IMR-90 (cell line): ENCODE data around the gene RAD51B.

ENCODE experiments used
- BHLHE40 ChIP-seq: fragments of 150-350 bp; IDR thresholded peaks from 2 replicates; pipeline ENCODE4 v1.6.1; 2016; ENCODE audit warnings: mild to moderate bottlenecking, low read depth, low read length
- MAFK ChIP-seq: IDR thresholded peaks from 2 replicates; pipeline ENCODE4 v1.6.1; 2012; ENCODE audit warnings: low read depth, low read length, improper control_type of control experiment
- POLR2A ChIP-seq: IDR thresholded peaks from 2 replicates; pipeline ENCODE4 v1.6.1; 2012; ENCODE audit warnings: mild to moderate bottlenecking, low read depth, low read length
- RCOR1 ChIP-seq: IDR thresholded peaks from 2 replicates; pipeline ENCODE4 v1.6.1; 2012; ENCODE audit warnings: mild to moderate bottlenecking, low read length, improper control_type of control experiment; ENCODE audit not compliant: insufficient replicate concordance
- RFX5 ChIP-seq: IDR thresholded peaks from 2 replicates; pipeline ENCODE4 v1.8.0; 2012; ENCODE audit warnings: low read depth, mild to moderate bottlenecking, low read length, moderate library complexity
- SMC3 ChIP-seq: fragments of 150-350 bp; IDR thresholded peaks from 2 replicates; pipeline ENCODE4 v1.6.1; 2016; ENCODE audit warnings: low read depth, mild to moderate bottlenecking, antibody characterized with exemption, low read length, moderate library complexity
- TF ChIP-seq, protein P1 (sequence below): conservative IDR thresholded peaks from 2 replicates; pipeline ENCODE4 v1.5.1; 2012; ENCODE audit warnings: mild to moderate bottlenecking, low read depth, low read length, improper control_type of control experiment
- TF ChIP-seq, protein P2 (sequence below): fragments of 150-350 bp; IDR thresholded peaks from 2 replicates; pipeline ENCODE4 v1.6.1; 2016; ENCODE audit warnings: low read depth, mild to moderate bottlenecking, low read length, moderate library complexity, borderline replicate concordance

DNA sequence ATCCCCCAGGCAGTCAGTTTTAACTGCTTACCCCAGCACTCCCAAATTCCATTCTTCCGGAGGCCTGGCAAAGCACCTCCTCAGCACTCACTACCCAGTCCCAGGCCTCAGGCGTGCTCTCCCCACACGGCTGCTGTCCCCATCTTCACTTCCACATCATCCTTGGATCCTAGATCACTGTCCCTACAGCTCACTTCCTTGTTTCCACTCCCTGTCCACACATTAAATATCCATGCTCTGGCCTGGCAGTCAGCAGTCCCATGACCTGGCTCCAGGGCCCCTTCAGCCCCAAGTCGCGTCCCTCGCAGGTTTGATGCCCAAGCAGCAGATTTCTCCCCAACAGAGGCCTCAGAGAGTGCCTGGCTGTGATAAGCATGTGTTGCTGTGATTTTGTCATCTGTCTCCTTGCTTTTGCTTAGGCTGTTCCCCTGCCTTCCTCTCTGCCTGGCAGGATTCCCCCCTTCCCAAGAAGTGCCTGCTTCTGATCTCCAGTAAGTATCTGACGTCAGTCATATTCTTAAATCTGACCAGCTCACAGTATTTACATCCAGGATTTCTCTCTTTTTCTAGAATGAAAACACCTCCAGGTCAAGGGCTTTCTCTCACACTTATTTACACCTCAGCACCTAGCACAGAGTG, 731.6 kb downstream of the RAD51B start:
- TF ChIP-seq, protein P1, sequence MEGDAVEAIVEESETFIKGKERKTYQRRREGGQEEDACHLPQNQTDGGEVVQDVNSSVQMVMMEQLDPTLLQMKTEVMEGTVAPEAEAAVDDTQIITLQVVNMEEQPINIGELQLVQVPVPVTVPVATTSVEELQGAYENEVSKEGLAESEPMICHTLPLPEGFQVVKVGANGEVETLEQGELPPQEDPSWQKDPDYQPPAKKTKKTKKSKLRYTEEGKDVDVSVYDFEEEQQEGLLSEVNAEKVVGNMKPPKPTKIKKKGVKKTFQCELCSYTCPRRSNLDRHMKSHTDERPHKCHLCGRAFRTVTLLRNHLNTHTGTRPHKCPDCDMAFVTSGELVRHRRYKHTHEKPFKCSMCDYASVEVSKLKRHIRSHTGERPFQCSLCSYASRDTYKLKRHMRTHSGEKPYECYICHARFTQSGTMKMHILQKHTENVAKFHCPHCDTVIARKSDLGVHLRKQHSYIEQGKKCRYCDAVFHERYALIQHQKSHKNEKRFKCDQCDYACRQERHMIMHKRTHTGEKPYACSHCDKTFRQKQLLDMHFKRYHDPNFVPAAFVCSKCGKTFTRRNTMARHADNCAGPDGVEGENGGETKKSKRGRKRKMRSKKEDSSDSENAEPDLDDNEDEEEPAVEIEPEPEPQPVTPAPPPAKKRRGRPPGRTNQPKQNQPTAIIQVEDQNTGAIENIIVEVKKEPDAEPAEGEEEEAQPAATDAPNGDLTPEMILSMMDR, result no peak
- TF ChIP-seq SMC3 (no peak), POLR2A (no peak), RCOR1 (no peak), MAFK (no peak), RFX5 (no peak), BHLHE40 (no peak)
- TF ChIP-seq, protein P2, sequence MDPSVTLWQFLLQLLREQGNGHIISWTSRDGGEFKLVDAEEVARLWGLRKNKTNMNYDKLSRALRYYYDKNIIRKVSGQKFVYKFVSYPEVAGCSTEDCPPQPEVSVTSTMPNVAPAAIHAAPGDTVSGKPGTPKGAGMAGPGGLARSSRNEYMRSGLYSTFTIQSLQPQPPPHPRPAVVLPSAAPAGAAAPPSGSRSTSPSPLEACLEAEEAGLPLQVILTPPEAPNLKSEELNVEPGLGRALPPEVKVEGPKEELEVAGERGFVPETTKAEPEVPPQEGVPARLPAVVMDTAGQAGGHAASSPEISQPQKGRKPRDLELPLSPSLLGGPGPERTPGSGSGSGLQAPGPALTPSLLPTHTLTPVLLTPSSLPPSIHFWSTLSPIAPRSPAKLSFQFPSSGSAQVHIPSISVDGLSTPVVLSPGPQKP, result no peak
